Neural crest cell (in vitro differentiated cells): ENCODE results near the gene CPNE1. TPM values are rescaled to one million over a fixed set of nuclear protein-coding genes. Genes with fewer than 3 reads are reported as not detected.

ENCODE experiments used
- DNase-seq: peaks from one replicate; pipeline ENCODE4 v3.0.0; 2021; ENCODE audit warnings: low read depth, mixed read lengths, low spot score
- H3K27ac Mint-ChIP-seq: one replicate; pipeline ENCODE4 v1.8.0; 2021; ENCODE audit warnings: mild to moderate bottlenecking, mixed read lengths; ENCODE audit not compliant: unreplicated experiment
- H3K27me3 Mint-ChIP-seq: 2 replicates; pipeline ENCODE4 v1.8.0; 2021; ENCODE audit warnings: low read depth, mild to moderate bottlenecking, mixed read lengths
- H3K36me3 Mint-ChIP-seq: 2 replicates; pipeline ENCODE4 v1.8.0; 2021; ENCODE audit warnings: low read depth, mild to moderate bottlenecking, mixed read lengths
- H3K4me1 Mint-ChIP-seq: 2 replicates; pipeline ENCODE4 v1.8.0; 2021; ENCODE audit warnings: mixed read lengths
- H3K4me3 Mint-ChIP-seq: one replicate; pipeline ENCODE4 v1.8.0; 2021; ENCODE audit warnings: mild to moderate bottlenecking, mixed read lengths
- H3K9me3 Mint-ChIP-seq: 2 replicates; pipeline ENCODE4 v1.8.0; 2021; ENCODE audit warnings: mixed read lengths
- total RNA-seq: library from RNA; stranded (reverse); gene quantifications from 2 replicates; pipeline ENCODE4 v1.2.1, GENCODE V29; 2021
- TF ChIP-seq, protein P1 (sequence below): fragments of 200-600 bp; sonication (generic); conservative IDR thresholded peaks from 2 replicates; pipeline ENCODE4 v1.5.0; 2021; ENCODE audit warnings: antibody characterized with exemption, mild to moderate bottlenecking

The CPNE1 gene
- total RNA-seq, 1 donor from 2014 or later, result 236 TPM

DNA sequence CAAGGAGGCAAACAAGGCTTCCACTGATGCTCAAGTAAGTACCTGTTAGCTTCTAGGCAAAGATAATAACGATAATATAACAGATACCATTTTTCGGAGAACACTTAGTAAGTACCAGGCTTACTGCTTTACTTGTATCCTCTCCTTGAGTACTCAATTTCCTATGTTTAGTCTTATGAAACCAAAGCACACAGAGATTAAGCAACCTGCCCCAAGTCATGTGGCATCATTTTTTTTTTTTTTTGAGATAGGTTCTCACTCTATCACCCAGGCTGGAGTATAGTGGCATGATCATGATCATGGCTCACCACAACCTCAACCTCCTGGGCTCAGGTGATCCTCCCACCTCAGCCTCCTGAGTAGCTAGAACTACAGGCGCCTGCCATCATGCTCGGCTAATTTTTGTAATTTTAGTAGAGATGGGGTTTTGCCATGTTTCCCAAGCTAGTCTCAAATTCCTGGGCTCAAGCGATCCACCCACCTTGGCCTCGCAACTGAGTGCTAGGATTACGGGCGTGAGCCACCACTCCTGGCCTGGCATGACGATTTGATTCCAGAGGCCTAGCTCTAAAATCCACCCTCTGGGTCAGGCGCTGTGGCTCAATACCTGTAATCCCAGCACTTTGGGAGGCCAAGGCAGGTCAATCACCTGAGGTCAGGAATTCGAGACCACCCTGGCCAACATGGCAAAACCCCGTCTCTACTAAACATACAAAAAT, 35.1 kb downstream of the CPNE1 start:
- no peaks in the 10 kb centered on the region for H3K4me1 Mint-ChIP-seq
- no peak overlapping the region for H3K4me3 Mint-ChIP-seq
- DNase-seq, result no peak
- no peak overlapping the region for H3K27ac Mint-ChIP-seq
- no peaks in the 10 kb centered on the region for H3K27me3 Mint-ChIP-seq
- no peaks in the 10 kb centered on the region for H3K9me3 Mint-ChIP-seq
- TF ChIP-seq, protein P1, sequence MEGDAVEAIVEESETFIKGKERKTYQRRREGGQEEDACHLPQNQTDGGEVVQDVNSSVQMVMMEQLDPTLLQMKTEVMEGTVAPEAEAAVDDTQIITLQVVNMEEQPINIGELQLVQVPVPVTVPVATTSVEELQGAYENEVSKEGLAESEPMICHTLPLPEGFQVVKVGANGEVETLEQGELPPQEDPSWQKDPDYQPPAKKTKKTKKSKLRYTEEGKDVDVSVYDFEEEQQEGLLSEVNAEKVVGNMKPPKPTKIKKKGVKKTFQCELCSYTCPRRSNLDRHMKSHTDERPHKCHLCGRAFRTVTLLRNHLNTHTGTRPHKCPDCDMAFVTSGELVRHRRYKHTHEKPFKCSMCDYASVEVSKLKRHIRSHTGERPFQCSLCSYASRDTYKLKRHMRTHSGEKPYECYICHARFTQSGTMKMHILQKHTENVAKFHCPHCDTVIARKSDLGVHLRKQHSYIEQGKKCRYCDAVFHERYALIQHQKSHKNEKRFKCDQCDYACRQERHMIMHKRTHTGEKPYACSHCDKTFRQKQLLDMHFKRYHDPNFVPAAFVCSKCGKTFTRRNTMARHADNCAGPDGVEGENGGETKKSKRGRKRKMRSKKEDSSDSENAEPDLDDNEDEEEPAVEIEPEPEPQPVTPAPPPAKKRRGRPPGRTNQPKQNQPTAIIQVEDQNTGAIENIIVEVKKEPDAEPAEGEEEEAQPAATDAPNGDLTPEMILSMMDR, result no peak
- H3K36me3 Mint-ChIP-seq, result peaks cover 30% of the 10 kb centered on the region

DNA sequence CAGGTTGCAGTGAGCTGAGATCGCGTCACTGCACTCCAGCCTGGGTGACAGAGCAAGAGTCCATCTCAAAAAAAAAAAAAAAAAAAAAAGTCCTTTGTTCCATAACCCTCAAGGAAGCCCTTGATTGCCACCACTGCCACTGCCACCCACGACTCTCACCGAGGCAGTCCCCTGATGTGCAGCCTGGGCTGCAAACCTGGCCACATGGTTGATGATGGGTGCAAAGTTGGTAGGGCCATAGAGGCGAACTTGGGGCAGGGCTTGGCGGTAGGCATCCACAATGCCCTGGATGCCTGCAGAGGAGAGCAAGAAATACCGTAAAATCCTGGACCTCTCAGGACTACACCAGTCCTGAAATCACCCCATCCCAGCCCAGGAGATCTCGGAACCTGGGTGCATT, 37.6 kb downstream of the CPNE1 start:
- peaks cover 30% of the 10 kb centered on the region for H3K36me3 Mint-ChIP-seq
- H3K4me3 Mint-ChIP-seq, result no peak overlapping the region
- no peak for DNase-seq
- no peaks in the 10 kb centered on the region for H3K27me3 Mint-ChIP-seq
- H3K27ac Mint-ChIP-seq, result no peak overlapping the region
- no peaks in the 10 kb centered on the region for H3K4me1 Mint-ChIP-seq
- H3K9me3 Mint-ChIP-seq, result no peaks in the 10 kb centered on the region
- TF ChIP-seq, protein P1, result no peak

DNA sequence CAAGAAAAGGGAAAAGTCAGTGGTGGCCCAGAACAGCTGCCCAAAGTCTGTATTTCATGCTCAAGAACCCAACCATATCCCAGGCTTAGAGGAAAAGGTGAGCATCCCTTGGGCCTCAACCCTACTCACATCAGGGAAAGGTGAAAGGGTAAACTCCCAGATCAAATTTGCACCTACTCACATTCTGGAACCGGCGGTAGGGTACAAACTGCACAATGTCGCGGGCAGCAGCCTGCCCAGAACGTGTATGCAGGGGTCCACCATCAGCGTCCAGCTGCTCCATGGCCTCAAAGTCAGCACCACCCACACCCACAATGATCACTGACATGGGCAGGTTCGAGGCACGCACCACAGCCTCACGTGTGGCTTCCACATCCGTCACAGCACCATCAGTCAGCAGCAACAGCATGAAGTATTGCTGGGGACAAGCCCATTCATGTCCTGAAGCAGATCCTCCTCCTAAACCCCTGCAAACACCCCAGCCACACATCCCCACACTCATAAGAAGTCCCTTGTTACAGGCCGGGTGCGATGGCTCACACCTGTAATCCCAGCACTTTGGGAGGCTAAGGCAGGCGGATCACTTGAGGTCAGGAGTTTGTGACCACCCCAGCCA, 38.2 kb downstream of the CPNE1 start:
- Mint-ChIP-seq H3K4me3 (no peak overlapping the region), H3K27ac (no peak overlapping the region), H3K27me3 (no peaks in the 10 kb centered on the region), H3K9me3 (no peaks in the 10 kb centered on the region), H3K36me3 (peaks cover 34% of the 10 kb centered on the region), H3K4me1 (no peaks in the 10 kb centered on the region)
- TF ChIP-seq, protein P1, result no peak
- DNase-seq, result no peak

DNA sequence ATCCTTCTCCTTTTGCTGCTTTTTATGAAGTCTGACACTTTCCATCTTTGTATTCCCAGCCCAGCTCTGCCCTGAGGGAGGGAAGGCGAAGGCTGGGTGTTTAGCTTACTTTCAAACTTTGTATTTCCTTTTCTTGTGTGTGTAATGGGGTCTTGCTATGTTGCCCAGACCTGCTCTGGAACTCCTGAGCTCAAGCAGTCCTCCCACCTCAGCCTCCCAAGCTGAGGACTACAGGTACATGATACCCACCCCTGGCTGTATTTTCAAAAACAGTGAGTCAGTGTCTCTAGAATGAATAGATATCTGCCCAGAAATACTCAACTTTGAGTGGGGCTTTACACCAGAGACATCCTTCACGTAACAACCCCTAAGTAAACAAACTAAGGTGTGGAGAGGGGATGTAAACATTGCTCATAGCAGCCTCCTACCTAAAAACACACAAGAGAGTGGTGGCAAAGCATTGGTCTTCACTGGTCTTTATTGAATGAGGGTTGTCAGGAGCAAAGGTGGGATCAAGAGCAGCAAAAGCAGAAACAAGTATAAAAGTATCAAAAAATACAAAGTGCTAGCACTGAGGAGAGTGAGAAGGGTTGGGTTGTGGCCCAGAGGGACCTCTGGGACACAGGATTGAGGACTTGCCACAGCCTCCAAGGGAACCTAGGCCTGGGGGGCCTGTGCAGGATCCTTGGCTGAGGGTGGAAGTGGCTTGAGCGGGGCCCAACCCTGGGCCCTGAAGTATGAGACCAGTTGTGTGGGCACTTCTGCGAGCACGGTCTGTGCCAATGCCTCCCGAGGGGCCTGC, 38.9 kb downstream of the CPNE1 start:
- Mint-ChIP-seq H3K4me3 (no peak overlapping the region), H3K27me3 (no peaks in the 10 kb centered on the region), H3K9me3 (no peaks in the 10 kb centered on the region), H3K4me1 (no peaks in the 10 kb centered on the region), H3K27ac (no peak overlapping the region), H3K36me3 (peaks cover 35% of the 10 kb centered on the region)
- TF ChIP-seq, protein P1, result no peak
- DNase-seq, result no peak

DNA sequence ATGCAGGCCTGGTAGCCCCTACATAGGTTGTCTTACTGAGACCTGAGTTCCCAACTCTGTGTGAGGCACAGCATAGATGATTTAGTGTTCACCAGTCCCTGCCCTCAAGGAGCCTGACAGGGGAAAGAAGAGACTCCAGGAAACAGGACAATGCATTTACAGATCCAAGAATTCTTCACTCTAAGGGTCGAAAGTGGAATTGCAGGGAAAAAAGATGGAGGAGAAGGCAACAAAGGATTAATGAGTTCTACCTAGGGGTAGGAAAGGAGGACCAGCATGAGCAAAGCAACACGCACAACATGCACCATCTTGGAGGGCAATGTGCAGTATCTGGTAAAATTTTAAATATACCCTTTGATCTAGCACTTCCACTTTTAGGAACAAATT, 43.1 kb downstream of the CPNE1 start:
- no peak overlapping the region for H3K27ac Mint-ChIP-seq
- no peak overlapping the region for H3K4me3 Mint-ChIP-seq
- no peaks in the 10 kb centered on the region for H3K9me3 Mint-ChIP-seq
- no peak for DNase-seq
- peaks cover 28% of the 10 kb centered on the region for H3K27me3 Mint-ChIP-seq
- peaks cover 16% of the 10 kb centered on the region for H3K36me3 Mint-ChIP-seq
- TF ChIP-seq, protein P1, result peak; percentile 22
- peaks cover 27% of the 10 kb centered on the region for H3K4me1 Mint-ChIP-seq
